GM19351 (cell line): Measurements from ENCODE around the gene NSDHL.
A peak's percentile ranks its signal among the peaks of the same experiment; 100 is the strongest.
"Not testable (repeated sequence)": the region's sequence is repeated elsewhere in the genome, so short reads cannot be mapped to it uniquely, and the experiment has no call there.

ENCODE experiments used
- ATAC-seq: cut with Tn5 transposase; IDR thresholded peaks from one replicate; pipeline ENCODE4 v1.9.1; 2021; ENCODE audit warnings: mild to moderate bottlenecking, moderate library complexity; ENCODE audit not compliant: unreplicated experiment

Gene NSDHL

DNA sequence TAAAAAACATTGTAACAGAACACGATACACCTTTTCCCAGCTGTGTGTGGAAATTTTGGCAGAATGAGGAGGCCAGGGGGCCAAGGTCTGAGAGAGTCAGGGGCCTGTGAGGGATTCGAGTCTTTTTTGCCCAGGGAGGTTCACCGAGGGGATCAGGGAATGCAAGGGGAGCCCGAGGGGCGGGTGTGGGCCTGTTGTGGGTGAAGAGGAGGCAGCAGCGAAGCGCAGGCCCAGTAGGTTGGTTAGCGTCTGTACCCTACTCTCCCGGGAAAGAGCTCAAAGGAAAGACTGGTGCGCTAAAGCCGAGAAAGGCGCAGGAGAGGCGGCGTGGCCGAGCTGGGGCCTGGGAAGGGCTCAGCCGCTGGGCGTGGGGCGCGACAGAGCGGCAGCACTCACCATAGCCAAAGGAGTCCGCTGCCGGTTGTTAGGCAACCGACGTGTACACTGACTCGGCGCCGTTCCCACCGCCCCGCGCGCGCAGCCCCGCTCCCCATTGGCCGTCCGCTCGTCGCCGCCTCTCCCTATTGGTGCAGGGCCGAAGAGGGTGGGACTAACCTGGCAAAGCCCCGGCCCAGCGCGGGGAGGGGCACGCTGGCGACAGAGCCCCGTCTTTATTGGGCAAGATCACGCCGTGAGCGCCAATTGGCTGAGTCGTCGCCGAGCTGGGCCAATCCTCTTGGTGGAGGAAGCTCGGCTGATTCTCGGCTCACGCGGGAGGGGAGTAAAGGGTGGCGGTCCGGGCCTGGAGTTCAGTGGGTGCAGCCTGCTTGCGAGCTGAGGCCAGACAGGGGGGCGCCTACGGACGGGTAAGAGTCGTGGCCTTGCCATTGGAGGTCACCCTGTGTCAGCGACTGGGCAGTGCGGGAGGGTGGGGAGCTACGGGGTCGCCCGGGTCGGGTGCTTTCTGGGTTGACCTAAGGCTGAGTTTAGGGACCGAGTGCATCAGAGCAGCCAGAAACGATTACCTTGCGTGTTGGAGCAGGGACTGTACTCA is at the start of gene NSDHL, which contains the start of gene CETN2:
NSDHL (plus strand) TSS at position 752 of the 994 bp plus-strand sequence. CDS start 15,262 bp downstream, outside the sequence.
CETN2 (minus strand) TSS at position 446 of the 994 bp plus-strand sequence; CDS start at position 399, 47 bp downstream.
- peak; percentile 97 for ATAC-seq

- ATAC-seq = peak; percentile 97
Measured at GRCh38 chrX:152787062-152787461, 43.8 kb upstream of the NSDHL start.

DNA sequence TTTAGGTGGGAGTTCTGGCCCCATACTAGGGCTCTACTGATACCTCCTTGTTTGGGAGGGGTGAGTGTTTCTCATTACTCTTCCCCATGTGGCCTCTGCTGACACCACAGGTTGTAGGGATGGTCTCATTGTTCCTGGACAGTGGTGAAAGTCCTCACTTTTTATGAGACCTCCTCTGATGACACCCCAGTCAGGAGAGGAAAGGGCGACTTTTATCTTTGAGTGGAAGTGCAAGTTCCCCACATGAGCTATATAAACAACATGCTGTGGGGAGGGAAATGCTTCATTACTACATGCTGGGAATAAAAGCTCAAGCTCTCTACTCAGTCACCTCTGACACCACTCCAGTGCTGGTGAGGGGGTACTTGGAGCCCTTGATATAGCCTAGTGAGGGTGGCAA is 31.9 kb upstream of the NSDHL start:
- ATAC-seq = no peak

- ATAC-seq = no peak
Measured at GRCh38 chrX:152806035-152806434, 24.8 kb upstream of the NSDHL start.

- ATAC-seq = no peak
Measured at GRCh38 chrX:152810403-152810802, 20.5 kb upstream of the NSDHL start.

GRCh38 chrX:152813206-152813605 is 17.7 kb upstream of the NSDHL start:
- no peak for ATAC-seq

DNA sequence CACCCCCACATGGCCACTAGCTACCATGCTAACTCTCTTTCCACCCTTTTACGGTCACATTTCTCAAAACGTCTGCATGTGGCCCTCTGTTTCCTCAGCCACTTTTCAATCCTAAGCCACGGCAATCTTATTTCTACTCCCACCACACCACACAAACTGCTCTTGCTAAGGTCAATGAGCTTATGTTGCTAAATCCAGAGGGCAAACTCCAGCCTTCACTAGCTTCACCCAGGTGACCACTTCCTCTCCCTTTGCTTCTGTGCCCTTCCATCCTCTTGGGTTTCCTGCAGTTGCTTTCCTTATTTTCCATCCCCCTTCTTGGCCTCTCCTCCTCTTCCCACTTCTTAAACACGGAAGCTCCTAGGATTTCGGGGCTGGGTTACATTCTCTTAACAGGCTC is 16.8 kb upstream of the NSDHL start:
- ATAC-seq = no peak

GRCh38 chrX:152817078-152817764 is 13.6 kb upstream of the NSDHL start:
- ATAC-seq = no peak

GRCh38 chrX:152818356-152818755 is 12.5 kb upstream of the NSDHL start:
- ATAC-seq = no peak

GRCh38 chrX:152819266-152819665 is 11.6 kb upstream of the NSDHL start:
- no peak for ATAC-seq

DNA sequence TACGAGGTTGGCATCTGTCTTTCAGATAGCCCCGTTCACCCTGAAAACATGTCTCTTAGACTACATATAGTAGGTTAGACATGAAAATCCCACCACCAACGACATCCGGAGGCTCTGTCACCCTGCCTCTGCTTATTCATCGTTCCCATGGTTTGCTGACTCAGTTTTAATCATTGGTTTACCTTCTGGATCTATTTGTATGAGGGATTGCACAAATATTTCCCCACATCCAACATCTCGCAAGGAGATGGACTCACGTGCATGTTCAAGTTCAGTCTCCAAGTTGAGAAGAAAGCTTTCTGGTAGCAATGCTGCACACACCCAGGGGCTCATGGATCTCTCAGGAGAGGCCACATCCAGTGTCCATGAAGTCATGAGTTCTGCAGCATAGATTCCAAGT is 11.1 kb upstream of the NSDHL start:
- no peak for ATAC-seq

DNA sequence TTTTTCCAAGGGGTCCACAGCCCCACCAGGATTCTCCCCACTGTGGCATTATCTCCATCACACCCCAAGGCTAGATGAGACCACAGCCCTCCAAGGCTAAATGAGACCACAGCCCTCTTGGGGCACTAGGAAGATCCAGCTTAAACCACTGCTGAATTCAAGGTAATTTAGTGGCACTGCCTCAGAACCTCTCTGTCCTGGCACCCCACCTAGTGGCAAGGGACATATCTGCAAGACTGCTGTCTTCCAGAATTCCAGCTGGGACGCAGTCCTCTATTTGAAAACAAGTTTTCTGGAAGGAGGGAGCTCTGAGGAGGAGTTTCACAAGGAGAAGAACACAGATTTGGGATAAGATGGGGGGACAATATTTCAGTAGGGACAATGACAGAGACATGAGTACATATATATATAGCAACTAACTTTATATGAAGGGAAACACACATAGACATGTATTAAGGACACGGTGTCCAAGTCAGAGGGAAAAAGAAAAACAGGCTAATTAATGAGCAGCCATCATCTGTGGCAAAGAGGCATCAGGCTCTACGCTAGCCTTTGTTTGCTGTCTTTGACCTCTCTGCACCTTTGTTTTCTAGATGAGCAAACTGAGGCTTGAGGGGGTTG is 9.6 kb upstream of the NSDHL start:
- no peak for ATAC-seq

DNA sequence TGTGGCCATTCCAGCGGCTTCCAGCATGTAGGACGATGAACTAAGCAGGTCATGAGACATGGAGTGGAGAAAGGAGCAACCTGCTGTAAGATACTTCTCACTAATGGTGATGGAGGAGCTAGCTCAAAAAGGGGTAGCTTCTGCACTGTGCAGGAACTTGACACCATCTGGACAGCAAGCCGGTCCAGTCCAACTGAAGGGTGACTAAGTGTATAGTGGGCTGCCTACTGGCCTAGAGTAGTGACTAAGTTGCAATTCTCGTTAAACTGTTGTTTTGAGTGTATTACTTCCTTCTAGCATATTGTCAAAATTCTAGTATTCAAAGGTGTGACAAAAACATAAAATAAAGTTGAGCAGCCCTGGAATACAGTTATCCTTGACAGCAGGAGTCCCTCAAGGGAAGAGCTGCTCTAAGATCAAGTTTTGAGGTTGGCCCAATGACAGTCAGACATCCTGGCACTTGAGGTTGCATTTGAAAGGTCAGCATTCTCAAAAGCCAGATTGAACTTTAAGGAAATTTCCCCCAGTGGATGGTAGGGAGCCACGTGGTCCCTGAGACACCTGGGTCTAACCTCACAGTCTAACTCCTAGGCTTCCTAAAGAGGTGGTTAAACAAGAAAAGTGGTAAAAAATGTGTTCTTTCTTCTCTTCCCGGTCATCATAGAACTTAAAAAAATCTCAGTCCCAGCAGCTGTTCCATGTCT is 8.3 kb upstream of the NSDHL start:
- no peak for ATAC-seq

DNA sequence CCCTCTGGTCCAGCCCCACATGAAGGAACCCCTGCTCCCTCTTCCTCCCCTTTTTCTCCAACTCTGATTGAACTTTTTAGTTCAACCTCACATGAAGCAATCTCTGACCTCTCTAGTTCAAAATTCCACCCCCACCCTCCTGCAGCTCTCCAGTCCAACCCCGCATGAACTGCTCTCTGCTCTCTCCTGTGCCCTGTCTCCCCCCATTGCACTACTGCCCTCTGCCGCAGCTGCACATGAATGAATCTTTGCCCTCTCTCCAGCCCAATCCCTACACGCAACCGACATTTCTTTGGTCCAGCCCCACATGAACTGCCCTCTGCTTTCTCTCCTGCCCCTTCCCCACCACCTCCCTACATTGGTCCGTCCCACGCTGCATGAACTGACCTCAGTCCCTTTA is 7.2 kb upstream of the NSDHL start:
- ATAC-seq = no peak

DNA sequence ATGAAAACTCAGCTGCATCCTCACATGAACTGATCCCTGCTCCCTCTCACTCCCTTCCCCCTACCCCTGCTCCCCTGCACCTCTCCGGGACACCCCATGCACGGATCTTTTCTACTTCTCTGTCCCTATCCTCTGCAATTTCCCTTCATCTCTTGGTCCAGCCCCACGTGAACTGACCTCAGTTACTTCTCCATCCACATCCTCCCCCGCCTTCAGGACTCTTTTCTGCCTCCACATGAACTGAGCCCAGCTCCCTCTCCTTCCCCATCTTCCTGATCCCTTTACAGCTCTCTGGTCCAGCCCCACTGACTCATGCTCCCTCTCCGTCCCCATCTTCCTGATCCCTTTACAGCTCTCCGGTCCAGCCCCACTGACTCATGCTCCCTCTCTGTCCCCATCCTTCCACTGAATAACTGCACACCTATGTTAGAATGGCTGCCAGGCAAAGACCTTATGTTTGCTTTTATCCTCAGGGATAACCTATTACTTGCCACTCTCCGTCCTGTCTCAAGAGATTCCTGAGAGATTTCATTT is 6.0 kb upstream of the NSDHL start:
- no peak for ATAC-seq

DNA sequence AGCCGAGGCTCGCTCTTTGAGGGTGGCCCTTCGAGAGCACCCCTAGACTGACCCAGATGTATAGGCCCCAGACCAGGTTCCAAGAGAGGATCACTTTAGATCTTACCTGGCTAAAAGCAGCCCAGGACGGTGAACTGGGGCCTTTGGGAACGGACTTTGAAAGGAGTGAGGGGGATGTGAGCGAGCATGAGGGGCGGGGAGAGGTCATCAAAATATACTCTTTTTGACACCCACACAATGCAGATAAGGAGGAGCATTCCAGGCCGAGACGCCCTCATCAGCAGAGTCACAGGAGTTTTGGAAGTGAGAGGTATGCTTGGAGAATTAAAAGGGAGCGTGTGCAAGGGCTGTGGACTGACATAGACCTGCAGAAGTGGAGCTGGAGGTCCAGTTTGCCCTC is 528 bp downstream of the NSDHL start:
- ATAC-seq = no peak

DNA sequence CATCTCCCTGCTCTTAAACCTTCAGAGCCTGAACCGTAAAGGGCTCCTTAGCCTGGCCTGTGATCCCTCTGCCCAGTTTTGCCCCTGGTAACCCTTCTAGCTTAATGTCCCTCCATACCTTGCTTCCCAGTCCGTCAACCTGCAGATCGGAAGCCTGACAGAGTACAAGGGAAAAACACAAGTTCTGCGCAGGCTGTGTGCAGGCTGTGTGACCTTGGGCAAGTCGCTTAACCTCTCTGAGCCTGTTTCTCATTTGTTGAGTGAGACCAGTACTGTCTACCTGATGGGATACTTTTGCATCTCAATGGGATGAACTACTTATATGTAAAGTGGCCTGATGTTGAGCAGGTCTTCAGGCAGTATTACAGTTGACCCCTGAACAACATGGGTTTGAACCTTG is 1.7 kb downstream of the NSDHL start:
- no peak for ATAC-seq

DNA sequence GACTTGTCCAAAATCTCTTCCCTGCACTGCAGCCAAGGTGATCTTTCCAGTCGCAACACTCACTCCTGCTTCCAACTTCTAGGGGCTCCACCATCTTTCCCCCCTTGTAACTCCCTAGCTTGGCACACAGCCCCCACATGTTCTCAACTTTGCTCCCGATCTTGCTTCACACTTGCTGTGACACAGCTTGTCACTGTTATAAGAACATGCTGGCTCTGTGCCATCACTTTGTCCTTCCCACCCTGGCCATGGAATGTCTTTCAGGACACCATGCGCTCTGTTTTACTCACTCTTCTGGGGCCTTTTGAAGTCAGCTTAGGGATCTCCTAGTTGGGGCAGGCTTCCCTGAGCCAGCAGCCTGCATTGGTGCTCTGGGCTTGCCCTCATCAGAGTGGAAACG is 2.5 kb downstream of the NSDHL start:
- ATAC-seq = no peak

DNA sequence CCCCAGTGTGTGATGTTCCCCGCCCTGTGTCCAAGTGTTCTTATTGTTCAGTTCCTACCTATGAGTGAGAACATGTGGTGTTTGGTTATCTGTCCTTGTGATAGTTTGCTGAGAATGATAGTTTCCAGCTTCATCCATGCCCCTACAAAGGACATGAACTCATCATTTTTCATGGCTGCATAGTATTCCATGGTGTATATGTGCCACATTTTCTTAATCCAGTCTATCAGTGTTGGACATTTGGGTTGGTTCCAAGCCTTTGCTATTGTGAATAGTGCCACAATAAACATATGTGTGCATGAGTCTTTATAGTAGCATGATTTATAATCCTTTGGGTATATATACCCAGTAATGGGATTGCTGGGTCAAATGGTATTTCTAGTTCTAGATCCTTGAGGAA is 4.6 kb downstream of the NSDHL start:
- not testable (repeated sequence) for ATAC-seq

DNA sequence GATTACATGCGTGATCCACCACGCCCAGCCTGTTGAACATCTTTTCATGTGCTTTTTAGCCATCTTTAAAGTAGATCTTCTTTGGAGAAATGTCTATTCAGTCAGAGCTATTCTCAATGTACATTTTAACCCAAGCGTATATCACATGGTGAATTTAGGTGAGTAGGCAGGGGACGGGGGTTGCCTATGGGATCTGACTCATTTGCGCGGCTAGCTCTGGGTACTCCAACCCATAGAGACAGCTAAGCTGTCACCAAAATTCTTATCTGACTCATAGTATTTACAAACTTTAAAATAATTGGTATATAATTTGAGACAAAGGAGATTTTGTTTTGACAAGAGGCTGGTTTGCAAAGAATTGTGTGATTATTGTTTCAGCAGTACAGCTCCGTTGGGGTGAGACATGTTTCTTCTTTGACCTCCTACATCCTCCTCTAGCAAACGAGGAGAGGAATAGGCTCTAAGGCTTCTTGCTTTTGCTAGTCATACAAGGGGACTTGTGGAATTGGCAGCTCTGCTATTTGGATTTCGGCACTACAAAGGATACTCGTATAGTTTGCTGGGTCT is 12.0 kb downstream of the NSDHL start:
- no peak for ATAC-seq
